Measurements from ENCODE around the gene DENND2D.

- TF ChIP-seq ZNF274 (IDR thresholded peaks at IDR 0.05; ENCODE audit: low read depth, low read length) (no peak), YY1 (IDR thresholded peaks at IDR 0.05; ENCODE audit: insufficient read depth, insufficient read length) (no peak)
Observed at GRCh38 chr1:111225717-111226400, 25.4 kb upstream of the DENND2D start.

All from NT2/D1 (cell line).